Neural crest cell (in vitro differentiated cells): ENCODE results near the gene RPS21. TPM values are rescaled to one million over a fixed set of nuclear protein-coding genes. Genes with fewer than 3 reads are reported as not detected.
"Not testable (repeated sequence)": the region's sequence is repeated elsewhere in the genome, so short reads cannot be mapped to it uniquely, and the experiment has no call there.

Experiments
- DNase-seq: peaks from one replicate; pipeline ENCODE4 v3.0.0; 2021; ENCODE audit warnings: low read depth, mixed read lengths, low spot score
- H3K27ac Mint-ChIP-seq: one replicate; pipeline ENCODE4 v1.8.0; 2021; ENCODE audit warnings: mild to moderate bottlenecking, mixed read lengths; ENCODE audit not compliant: unreplicated experiment
- H3K27me3 Mint-ChIP-seq: 2 replicates; pipeline ENCODE4 v1.8.0; 2021; ENCODE audit warnings: low read depth, mild to moderate bottlenecking, mixed read lengths
- H3K36me3 Mint-ChIP-seq: 2 replicates; pipeline ENCODE4 v1.8.0; 2021; ENCODE audit warnings: low read depth, mild to moderate bottlenecking, mixed read lengths
- H3K4me1 Mint-ChIP-seq: 2 replicates; pipeline ENCODE4 v1.8.0; 2021; ENCODE audit warnings: mixed read lengths
- H3K4me3 Mint-ChIP-seq: one replicate; pipeline ENCODE4 v1.8.0; 2021; ENCODE audit warnings: mild to moderate bottlenecking, mixed read lengths
- H3K9me3 Mint-ChIP-seq: 2 replicates; pipeline ENCODE4 v1.8.0; 2021; ENCODE audit warnings: mixed read lengths
- total RNA-seq: library from RNA; stranded (reverse); gene quantifications from 2 replicates; pipeline ENCODE4 v1.2.1, GENCODE V29; 2021
- TF ChIP-seq, protein P1 (sequence below): fragments of 200-600 bp; sonication (generic); conservative IDR thresholded peaks from 2 replicates; pipeline ENCODE4 v1.5.0; 2021; ENCODE audit warnings: antibody characterized with exemption, mild to moderate bottlenecking

Gene RPS21
- total RNA-seq, 1 donor from 2014 or later = 1,312 TPM

GRCh38 chr20:62371588-62372041, 15.3 kb upstream of the RPS21 start:
- H3K9me3 Mint-ChIP-seq = no peaks in the 10 kb centered on the region
- H3K27me3 Mint-ChIP-seq = peaks cover 10% of the 10 kb centered on the region
- no peaks in the 10 kb centered on the region for H3K36me3 Mint-ChIP-seq
- DNase-seq = no peak
- no peak overlapping the region for H3K4me3 Mint-ChIP-seq
- TF ChIP-seq, protein P1, sequence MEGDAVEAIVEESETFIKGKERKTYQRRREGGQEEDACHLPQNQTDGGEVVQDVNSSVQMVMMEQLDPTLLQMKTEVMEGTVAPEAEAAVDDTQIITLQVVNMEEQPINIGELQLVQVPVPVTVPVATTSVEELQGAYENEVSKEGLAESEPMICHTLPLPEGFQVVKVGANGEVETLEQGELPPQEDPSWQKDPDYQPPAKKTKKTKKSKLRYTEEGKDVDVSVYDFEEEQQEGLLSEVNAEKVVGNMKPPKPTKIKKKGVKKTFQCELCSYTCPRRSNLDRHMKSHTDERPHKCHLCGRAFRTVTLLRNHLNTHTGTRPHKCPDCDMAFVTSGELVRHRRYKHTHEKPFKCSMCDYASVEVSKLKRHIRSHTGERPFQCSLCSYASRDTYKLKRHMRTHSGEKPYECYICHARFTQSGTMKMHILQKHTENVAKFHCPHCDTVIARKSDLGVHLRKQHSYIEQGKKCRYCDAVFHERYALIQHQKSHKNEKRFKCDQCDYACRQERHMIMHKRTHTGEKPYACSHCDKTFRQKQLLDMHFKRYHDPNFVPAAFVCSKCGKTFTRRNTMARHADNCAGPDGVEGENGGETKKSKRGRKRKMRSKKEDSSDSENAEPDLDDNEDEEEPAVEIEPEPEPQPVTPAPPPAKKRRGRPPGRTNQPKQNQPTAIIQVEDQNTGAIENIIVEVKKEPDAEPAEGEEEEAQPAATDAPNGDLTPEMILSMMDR = no peak
- no peak overlapping the region for H3K27ac Mint-ChIP-seq
- peaks cover 11% of the 10 kb centered on the region for H3K4me1 Mint-ChIP-seq

GRCh38 chr20:62372042-62372993, 14.6 kb upstream of the RPS21 start:
- no peaks in the 10 kb centered on the region for H3K9me3 Mint-ChIP-seq
- DNase-seq = no peak

DNA sequence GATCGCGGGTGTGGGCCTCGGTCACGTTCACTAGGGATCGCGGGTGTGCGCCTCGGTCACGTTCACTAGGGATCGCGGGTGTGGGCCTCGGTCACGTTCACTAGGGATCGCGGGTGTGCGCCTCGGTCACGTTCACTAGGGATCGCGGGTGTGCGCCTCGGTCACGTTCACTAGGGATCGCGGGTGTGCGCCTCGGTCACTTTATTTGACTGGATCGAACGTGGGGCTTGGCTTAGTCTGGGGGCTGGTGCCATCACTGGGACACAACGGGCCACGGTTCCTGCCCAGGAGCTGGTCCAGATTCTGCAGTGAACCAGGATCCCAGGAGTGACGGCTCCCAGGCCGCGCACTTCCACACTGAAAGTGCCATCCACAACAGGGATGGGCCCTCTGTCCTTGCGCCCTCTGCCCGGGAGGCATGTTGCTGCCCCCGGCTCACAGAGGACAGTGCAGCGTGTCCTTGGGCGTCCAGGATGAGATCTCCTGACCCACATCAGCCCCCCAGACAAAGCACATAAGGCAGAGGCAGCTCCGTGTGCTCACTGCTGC, 13.2 kb upstream of the RPS21 start:
- peaks cover 16% of the 10 kb centered on the region for H3K4me1 Mint-ChIP-seq
- not testable (repeated sequence) for H3K9me3 Mint-ChIP-seq, H3K36me3 Mint-ChIP-seq, H3K27ac Mint-ChIP-seq, H3K4me3 Mint-ChIP-seq, DNase-seq, H3K27me3 Mint-ChIP-seq

More at GRCh38 chr20:62372042-62372993, 14.6 kb upstream of the RPS21 start:
- Mint-ChIP-seq H3K36me3 (no peaks in the 10 kb centered on the region), H3K27me3 (peaks cover 10% of the 10 kb centered on the region), H3K4me1 (peaks cover 15% of the 10 kb centered on the region), H3K4me3 (no peak overlapping the region), H3K27ac (no peak overlapping the region)
- TF ChIP-seq, protein P1 = no peak

GRCh38 chr20:62374331-62375152, 12.4 kb upstream of the RPS21 start:
- Mint-ChIP-seq H3K4me3 (peak overlapping the region; percentile 20), H3K27ac (peak overlapping the region; percentile 96), H3K9me3 (no peaks in the 10 kb centered on the region), H3K4me1 (peaks cover 10% of the 10 kb centered on the region), H3K36me3 (no peaks in the 10 kb centered on the region), H3K27me3 (no peaks in the 10 kb centered on the region)
- no peak for DNase-seq
- TF ChIP-seq, protein P1 = no peak

DNA sequence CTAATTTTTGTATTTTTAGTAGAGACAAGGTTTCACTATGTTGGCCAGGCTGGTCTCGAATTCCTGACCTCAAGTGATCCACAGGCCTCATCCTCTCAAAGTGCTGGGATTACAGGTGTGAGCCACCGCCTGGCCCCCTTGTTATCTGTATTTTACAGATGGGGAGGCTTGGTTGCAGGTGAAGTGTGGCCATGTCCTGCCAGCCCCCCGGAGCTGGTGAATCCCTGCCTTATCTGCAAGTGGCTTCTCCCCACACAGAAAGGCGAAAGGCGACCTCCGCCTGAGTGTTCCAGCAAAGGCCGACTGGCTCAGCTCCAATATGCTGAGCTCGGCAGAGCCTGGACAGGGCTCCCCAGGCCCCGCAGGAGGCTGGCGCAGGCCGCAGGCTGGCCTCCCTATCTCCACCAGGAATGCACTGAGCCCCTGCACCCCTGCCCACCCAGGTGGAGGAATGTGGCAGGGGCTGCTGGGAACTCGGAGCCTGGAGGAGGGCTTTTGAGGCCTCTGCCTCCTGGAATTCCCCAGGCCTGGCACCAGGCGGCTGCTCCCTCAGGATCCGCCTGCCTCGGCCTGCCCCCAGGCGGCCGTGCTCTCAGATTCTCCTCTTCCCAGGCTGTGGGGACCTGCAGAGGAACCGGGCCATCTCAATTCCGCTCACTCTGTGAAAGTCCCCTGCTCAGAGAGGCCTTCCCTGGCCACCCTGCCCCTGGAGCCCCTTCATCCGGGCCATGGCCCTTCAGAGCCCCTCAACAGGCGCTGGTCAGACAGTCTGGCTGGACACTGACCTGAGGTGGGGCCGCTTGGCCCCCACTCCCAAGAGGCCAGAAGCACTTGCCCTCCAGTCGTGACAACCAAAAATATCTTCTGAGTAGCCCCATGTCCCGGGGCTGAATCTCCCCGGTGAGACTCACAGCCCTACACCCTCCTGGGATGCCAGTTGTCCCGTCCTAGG, 10.5 kb upstream of the RPS21 start:
- Mint-ChIP-seq H3K27ac (peak overlapping the region; percentile 88), H3K4me1 (peaks cover 10% of the 10 kb centered on the region), H3K4me3 (no peak overlapping the region), H3K27me3 (no peaks in the 10 kb centered on the region), H3K36me3 (no peaks in the 10 kb centered on the region), H3K9me3 (no peaks in the 10 kb centered on the region)
- DNase-seq = no peak
- TF ChIP-seq, protein P1 = peak; percentile 36
